ENCODE data around the gene TRIM41.
"Not testable (repeated sequence)": the region's sequence is repeated elsewhere in the genome, so short reads cannot be mapped to it uniquely, and the experiment has no call there.

The TRIM41 gene

GRCh38 chr5:181245427-181246275, 22.6 kb downstream of the TRIM41 start:
- DNase-seq (ENCODE audit: insufficient read length, low spot score), result no peak
- no peak for FAIRE-seq

GRCh38 chr5:181246276-181247049, 23.4 kb downstream of the TRIM41 start:
- FAIRE-seq (peak; percentile 47), DNase-seq (ENCODE audit: insufficient read length, low spot score) (peak; percentile 60)

GRCh38 chr5:181248277-181248676, 25.2 kb downstream of the TRIM41 start:
- no peak for FAIRE-seq
- DNase-seq (ENCODE audit: insufficient read length, low spot score), result no peak

DNA sequence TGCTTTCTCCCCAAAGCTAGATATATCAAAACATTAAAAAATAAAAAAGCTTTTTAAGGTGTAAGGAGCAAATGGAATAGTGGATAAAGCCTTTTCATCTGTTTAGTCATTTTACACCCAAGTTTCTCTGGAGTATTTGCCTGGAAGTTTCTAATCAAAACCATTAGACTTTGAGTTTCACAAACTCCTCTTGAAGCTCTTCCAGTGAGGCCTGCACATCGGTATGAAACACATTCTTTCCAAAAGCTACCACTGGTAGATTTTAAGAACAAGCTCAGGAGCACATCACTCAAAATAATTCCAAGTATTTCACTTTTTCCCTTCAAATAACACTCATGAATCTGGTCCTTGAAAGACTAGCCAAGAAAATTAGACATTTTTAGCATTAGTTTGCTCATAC, 32.2 kb downstream of the TRIM41 start:
- FAIRE-seq (no peak), DNase-seq (ENCODE audit: insufficient read length, low spot score) (no peak)

- no peak for FAIRE-seq
- DNase-seq (ENCODE audit: insufficient read length, low spot score), result no peak
Observed at GRCh38 chr5:181255836-181256578, 32.9 kb downstream of the TRIM41 start.

DNA sequence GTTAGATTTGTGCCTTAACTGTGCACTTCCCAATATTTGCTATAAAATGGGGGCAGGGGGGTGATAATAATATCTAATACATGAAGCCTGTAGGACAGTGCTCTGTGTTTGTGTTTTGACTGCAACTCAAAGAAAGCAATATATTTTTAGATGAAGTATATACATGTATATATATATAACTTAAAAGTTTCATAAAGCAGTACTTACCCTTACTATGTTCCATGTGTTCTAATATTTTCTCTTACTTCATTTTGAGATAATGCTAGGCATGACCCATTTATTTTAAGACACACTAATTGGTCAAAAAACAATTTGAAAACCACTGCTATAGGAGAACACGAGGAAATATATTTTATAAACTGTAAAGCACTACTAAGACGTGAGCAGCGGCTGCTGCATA, 35.5 kb downstream of the TRIM41 start:
- no peak for FAIRE-seq
- no peak for DNase-seq (ENCODE audit: insufficient read length, low spot score)

DNA sequence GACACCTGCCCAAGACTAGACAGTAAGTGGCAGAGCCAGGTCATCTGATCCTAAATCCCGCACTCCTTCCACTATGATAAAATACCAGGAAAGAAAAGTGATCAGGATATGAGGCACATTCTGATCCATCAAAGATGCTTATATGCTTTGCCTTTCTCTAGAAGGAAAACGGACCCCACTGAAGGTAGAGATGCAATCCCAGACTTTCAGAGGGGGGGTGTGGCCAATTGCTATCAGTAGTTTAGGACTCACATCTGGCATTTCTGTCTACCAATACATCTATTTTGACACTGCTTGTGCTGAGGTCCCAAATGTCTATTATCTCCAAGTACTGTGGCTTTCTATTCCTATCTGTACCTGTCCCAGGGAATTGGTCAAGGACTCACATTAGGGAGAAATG, 36.2 kb downstream of the TRIM41 start:
- DNase-seq (ENCODE audit: insufficient read length, low spot score) (no peak), FAIRE-seq (no peak)

DNA sequence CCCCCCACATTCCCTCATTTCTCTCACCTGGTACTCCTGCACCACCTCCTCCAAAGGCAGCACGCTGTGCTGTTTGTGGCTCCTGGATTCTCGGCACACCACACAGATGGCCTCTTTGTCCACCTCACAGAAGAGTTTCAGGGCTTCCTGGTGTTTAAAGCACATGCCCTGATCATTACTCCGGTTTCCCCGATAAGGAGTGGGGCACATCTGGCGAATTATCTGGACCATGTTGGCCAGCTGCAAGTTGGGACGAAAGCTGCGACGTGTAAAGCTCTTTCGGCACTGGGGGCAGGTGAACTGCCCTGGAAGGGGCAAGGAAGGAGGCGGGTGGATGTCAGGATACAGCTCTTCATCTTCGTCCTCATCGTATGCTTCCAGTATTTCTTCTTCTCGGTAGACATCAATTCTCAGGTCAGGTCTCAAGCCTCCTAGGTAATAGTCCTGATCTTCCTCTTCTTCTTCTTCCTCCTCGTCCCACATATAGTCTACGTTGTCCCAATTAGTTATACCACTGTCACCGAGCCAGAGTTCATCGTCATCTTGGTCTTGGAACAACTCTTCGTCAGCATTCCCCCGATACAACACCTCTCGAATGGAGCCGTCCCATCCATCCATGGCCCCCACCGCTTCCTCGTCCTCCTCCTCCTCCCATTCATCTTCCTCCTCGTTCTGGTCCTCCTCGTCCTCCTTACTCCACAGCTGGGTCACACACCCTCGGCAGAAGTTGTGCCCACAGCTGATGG, 37.1 kb downstream of the TRIM41 start:
- no peak for FAIRE-seq
- DNase-seq (ENCODE audit: insufficient read length, low spot score), result no peak

- FAIRE-seq (peak; percentile 93), DNase-seq (ENCODE audit: insufficient read length, low spot score) (peak; percentile 74)
Observed at GRCh38 chr5:181260720-181261319, 37.7 kb downstream of the TRIM41 start, which contains the start of gene TRIM52. TRIM52 (minus strand) TSS chr5:181261143; CDS start chr5:181260813, 330 bp downstream.

DNA sequence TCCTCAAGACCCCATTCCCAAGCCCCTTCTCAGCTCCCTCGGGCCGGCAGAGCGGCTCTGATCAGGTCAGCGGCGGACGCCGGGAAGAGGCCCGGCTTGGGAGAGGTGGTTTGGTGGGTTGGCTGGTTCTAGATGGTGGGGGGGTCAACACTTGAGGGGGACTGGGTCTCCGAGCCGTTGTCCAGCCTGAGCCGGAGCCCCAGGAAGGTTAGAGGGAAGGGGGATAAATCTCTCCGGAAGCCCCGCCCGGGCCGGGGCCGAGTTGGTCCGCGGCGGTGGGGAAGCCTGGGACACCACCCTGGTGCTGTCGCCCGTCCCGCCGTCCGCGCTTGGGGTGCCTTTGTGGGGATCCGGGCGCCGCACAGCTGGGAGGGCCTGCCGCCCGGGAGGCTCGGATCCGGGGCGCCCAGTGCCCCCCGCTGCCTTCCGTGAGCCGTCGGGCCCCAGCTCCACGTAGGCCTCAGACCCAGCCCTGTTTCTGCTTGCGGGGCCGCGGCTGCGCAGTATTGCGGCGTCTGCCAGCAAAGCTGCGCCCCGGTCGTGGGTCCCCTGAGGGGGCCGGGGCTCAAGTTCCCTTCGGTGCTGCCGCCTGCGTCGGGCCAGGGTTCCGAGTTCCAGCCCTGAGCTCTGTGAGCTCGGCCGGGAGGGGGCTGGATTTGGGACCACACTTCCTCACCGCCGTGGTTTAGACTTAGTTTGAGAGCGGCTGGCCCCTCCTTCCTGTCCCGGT, 38.4 kb downstream of the TRIM41 start:
- FAIRE-seq (peak; percentile 48), DNase-seq (ENCODE audit: insufficient read length, low spot score) (peak; percentile 36)

DNA sequence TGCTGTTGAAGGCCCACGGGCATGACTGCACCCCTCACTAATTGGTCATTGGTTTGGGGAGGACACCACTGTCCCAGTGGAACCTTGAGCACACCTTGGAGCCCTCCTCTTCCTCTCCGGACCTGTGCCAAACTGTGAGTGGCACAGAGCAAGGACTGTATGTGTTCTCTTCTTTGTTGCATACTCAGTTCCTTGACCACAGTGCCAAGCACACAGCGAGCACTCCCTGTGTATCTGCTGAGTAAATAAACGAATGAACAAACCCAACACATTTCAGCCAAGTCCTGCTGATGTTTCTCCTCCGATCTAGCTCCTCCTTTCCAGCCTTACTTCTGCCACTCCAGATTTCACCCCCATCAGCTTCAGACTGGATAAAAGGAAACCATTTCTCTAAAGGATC, 40.6 kb downstream of the TRIM41 start:
- DNase-seq (ENCODE audit: insufficient read length, low spot score) (no peak), FAIRE-seq (no peak)

DNA sequence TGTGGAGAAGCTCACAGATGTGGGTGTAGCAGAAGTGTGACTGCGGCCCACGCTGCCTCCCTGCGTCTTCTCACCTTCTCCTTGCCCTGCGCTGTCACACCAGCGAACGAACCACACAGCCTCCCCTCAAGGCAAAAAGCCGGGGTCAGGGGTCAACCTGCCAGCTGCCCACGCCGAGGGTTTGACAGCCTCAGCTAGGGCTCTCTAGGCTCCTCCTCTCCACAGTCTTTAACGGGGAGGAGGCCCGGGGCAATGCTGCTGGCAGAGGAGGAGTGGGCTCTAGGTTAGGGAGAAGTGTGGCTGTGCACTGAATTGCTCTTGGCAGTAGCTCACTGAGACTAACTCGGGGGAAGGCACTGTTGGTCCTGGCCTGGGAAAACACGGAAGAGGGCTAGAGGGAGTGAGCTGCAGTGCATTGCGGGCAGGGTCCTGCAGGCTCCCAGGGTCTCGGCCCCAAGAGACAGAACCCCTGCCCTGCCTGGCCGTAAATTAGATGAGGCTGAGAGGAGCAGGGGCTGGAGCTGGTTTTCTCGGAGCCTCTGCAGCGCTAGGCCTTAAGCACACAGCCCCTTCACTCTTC, 42.1 kb downstream of the TRIM41 start:
- no peak for DNase-seq (ENCODE audit: insufficient read length, low spot score)

GRCh38 chr5:181267291-181267904, 44.3 kb downstream of the TRIM41 start:
- FAIRE-seq; DNase-seq (ENCODE audit: insufficient read length, low spot score): not testable (repeated sequence)

More for the DNA sequence above, 42.1 kb downstream of the TRIM41 start:
- no peak for FAIRE-seq

GRCh38 chr5:181267907-181268306, 44.8 kb downstream of the TRIM41 start:
- DNase-seq (ENCODE audit: insufficient read length, low spot score); FAIRE-seq: not testable (repeated sequence)

GRCh38 chr5:181271081-181271480, 48.0 kb downstream of the TRIM41 start:
- FAIRE-seq (no peak), DNase-seq (ENCODE audit: insufficient read length, low spot score) (no peak)

- not testable (repeated sequence) for FAIRE-seq; DNase-seq (ENCODE audit: insufficient read length, low spot score)
Observed at GRCh38 chr5:181273433-181273744, 50.3 kb downstream of the TRIM41 start.

DNA sequence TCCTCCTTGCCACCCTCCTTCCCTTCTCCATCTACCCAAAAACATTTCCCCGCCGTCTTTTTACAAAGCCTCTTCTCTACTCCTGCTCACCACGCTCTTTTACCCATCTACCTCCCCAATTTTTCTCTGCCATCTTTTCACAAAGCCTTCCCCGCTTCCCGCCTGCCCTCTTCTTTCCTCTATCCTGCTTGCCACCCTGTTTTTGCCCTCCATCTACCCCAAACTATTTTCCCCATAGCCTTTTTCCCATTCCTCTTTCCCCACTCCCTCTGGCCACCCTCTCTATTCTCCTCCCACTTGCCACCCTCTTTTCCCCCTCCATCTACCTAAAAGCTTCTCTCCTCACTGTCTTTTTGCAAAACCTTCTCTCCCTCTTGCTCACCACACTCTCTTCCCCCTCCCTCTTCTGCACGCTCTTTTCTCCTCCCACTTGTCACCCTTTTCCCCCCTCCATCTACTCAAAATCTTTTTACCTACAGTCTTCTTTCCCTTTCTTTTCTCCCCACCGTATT, 57.2 kb downstream of the TRIM41 start:
- no peak for FAIRE-seq
- no peak for DNase-seq (ENCODE audit: insufficient read length, low spot score)

Data from GM19239 (cell line).